Endothelial cell of umbilical vein (primary cell): ENCODE measurements around the gene DNAJC9.

Experiments
- CTCF ChIP-seq, 2 donors: IDR thresholded peaks; 1 replicate in 1 of 2; 2 replicates in 1 of 2; pipeline ENCODE4 v1.5.1; 2011; ENCODE audit warnings: low read length in 2 of 2, mild to moderate bottlenecking in 2 of 2, moderate library complexity in 2 of 2, control low read depth in 1 of 2, inconsistent platforms in 1 of 2, low read depth in 1 of 2; ENCODE audit not compliant: insufficient read depth in 1 of 2; ENCODE audit errors: extremely low read depth in 1 of 2
- EZH2 ChIP-seq: IDR thresholded peaks from 2 replicates; pipeline ENCODE4 v1.6.1; 2012; ENCODE audit warnings: borderline replicate concordance, low read depth, mild to moderate bottlenecking, moderate library complexity, low read length, inconsistent platforms; ENCODE audit not compliant: severe bottlenecking
- JUN ChIP-seq: IDR thresholded peaks from 2 replicates; pipeline ENCODE4 v1.6.1; 2011; ENCODE audit warnings: borderline replicate concordance, low read depth; ENCODE audit not compliant: insufficient read length, insufficient read depth
- MAX ChIP-seq: IDR thresholded peaks from 2 replicates; pipeline ENCODE4 v1.6.1; 2011; ENCODE audit not compliant: insufficient read depth, insufficient read length
- MYC ChIP-seq: IDR thresholded peaks from one replicate; pipeline ENCODE4 v1.6.1; 2011; ENCODE audit warnings: mild to moderate bottlenecking, low read depth, low read length
- POLR2A ChIP-seq: IDR thresholded peaks from 2 replicates; pipeline ENCODE4 v1.6.1; 2012; ENCODE audit warnings: low read depth, mild to moderate bottlenecking, control low read depth, low read length
- POLR2AphosphoS5 ChIP-seq: IDR thresholded peaks from 2 replicates; pipeline ENCODE4 v1.6.1; 2012; ENCODE audit warnings: low read depth, mild to moderate bottlenecking, control low read depth, low read length, moderate library complexity; ENCODE audit not compliant: insufficient read depth

- TF ChIP-seq JUN (no peak), POLR2A (no peak), CTCF (IDR thresholded peaks at IDR 0.05; ENCODE audit: extremely low read depth in 1 of 2, insufficient read depth in 1 of 2, low read depth in 1 of 2, low read length in 2 of 2) (no peak), POLR2AphosphoS5 (no peak), EZH2 (no peak), MAX (no peak), MYC (no peak)
Measured at GRCh38 chr10:73264423-73264822, 17.4 kb upstream of the DNAJC9 start.
